OCI-LY1 (cell line): Measurements from ENCODE around the gene CLEC14A.

ENCODE experiments used
- EZH2 ChIP-seq: fragments of 200-600 bp; sonication (generic), shearing (Covaris generic); IDR thresholded peaks from 2 replicates; pipeline ENCODE4 v1.8.0; 2017; ENCODE audit warnings: borderline replicate concordance, mixed run types, mild to moderate bottlenecking, antibody characterized with exemption, low read length, moderate library complexity, mixed read lengths
- TF ChIP-seq, protein P1 (sequence below): fragments of 200-600 bp; sonication (generic), shearing (Covaris generic); IDR thresholded peaks from 2 replicates; pipeline ENCODE4 v1.5.1; 2017; ENCODE audit warnings: mild to moderate bottlenecking, antibody characterized with exemption, low read length, moderate library complexity, mixed read lengths

DNA sequence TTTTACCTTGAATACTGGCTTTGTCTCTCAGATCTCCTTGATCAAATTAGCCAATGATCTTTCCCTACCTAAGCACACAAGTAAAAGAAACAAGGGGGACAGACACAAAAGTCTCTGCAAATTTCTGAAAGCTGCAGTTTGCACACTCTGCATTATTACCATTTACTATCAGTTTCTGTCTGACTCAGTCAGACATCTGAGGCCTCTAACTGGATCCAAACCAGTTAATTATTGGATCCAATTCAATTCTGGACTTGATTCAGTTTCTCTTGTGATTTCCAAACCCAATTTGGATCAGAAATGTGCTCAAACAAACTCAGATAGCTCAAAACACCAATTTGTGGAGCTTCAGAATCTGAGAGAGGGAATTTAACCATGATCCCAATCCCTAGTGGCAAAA lies 31.6 kb downstream of the CLEC14A start:
- TF ChIP-seq, protein P1, sequence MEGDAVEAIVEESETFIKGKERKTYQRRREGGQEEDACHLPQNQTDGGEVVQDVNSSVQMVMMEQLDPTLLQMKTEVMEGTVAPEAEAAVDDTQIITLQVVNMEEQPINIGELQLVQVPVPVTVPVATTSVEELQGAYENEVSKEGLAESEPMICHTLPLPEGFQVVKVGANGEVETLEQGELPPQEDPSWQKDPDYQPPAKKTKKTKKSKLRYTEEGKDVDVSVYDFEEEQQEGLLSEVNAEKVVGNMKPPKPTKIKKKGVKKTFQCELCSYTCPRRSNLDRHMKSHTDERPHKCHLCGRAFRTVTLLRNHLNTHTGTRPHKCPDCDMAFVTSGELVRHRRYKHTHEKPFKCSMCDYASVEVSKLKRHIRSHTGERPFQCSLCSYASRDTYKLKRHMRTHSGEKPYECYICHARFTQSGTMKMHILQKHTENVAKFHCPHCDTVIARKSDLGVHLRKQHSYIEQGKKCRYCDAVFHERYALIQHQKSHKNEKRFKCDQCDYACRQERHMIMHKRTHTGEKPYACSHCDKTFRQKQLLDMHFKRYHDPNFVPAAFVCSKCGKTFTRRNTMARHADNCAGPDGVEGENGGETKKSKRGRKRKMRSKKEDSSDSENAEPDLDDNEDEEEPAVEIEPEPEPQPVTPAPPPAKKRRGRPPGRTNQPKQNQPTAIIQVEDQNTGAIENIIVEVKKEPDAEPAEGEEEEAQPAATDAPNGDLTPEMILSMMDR = no peak
- no peak for TF ChIP-seq EZH2
